Measurements from ENCODE around the gene RNF19B. TPM values are rescaled to one million over a fixed set of nuclear protein-coding genes. Genes with fewer than 3 reads are reported as not detected.

RNF19B gene
- total RNA-seq, 1 experiment from 2014 or later: 22.5 TPM

DNA sequence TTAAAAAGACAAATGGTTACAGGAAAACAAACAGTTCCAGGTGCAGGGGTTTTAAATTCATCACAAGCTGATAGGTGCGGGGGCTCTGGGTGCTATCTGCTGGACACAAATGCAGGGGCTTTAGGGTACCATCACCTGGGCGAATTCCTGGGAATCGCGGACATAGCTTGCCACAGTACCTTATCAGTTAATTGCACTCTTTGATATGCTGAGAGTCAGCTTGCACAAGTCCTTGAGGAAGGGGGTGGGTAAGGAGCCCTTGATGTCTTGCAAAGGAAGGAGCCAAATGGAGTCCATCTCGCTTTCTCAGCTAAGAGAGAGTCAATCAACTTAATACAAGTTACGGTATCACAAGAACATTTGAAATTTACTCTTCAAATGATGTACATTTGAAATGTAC, 38.0 kb downstream of the RNF19B start:
- no peaks in the 10 kb centered on the region for H3K4me1 ChIP-seq (ENCODE audit: control insufficient read depth in 1 of 2, insufficient read depth in 2 of 2, low read length in 2 of 2)
- H3K4me2 ChIP-seq (ENCODE audit: low read length): no peak overlapping the region
- DNase-seq (ENCODE audit: low read depth, low spot score) (no peak), ATAC-seq (no peak)
- H3K4me3 ChIP-seq (replicated peaks in 1 of 2; ENCODE audit: low read depth in 1 of 2, low read length in 2 of 2): no peak overlapping the region
- RAD21 ChIA-PET (ENCODE audit: low non-redundant PET in 1 of 2, low total read pairs in 2 of 2, uncharacterized antibody in 2 of 2, unreplicated experiment in 2 of 2): interaction anchor here in 1 of 2 experiments (0.7 kb wide), 1 partner anchor 8 kb away, joined by 3 read pairs; no protein-coding TSS in a partner anchor
- intact Hi-C loops (cut with micrococcal nuclease): no loop called here
- no peaks in the 10 kb centered on the region for H3K36me3 ChIP-seq (ENCODE audit: control insufficient read depth in 1 of 2, insufficient read depth in 2 of 2, low read length in 2 of 2)
- CTCF ChIA-PET: no interaction called here
- H4K20me1 ChIP-seq (ENCODE audit: insufficient read depth): no peaks in the 10 kb centered on the region
- H3K27me3 ChIP-seq (ENCODE audit: insufficient read depth, low read length): no peaks in the 10 kb centered on the region
- no peak overlapping the region for H3K27ac ChIP-seq (ENCODE audit: low read depth, low read length)
- H3K79me2 ChIP-seq (ENCODE audit: insufficient read depth, low read length): no peaks in the 10 kb centered on the region
- no peaks in the 10 kb centered on the region for H3K9me2 ChIP-seq (ENCODE audit: insufficient read depth)
- no peak overlapping the region for H2AFZ ChIP-seq (ENCODE audit: low read depth, low read length, poor library complexity, severe bottlenecking)
- no peak overlapping the region for H3K9ac ChIP-seq (ENCODE audit: low read length)
- BruUV-seq (replicated peaks): no TSS peak
- TF ChIP-seq ZFX (IDR thresholded peaks at IDR 0.05): no peak
- TF ChIP-seq EGR1 (IDR thresholded peaks at IDR 0.05; ENCODE audit: low read depth): no peak
- TF ChIP-seq EZH2phosphoT487 (IDR thresholded peaks at IDR 0.05; ENCODE audit: borderline replicate concordance): no peak
- no peak for TF ChIP-seq CEBPB (IDR thresholded peaks at IDR 0.05; ENCODE audit: low read depth)
- TF ChIP-seq, protein P1, sequence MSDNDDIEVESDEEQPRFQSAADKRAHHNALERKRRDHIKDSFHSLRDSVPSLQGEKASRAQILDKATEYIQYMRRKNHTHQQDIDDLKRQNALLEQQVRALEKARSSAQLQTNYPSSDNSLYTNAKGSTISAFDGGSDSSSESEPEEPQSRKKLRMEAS (IDR thresholded peaks at IDR 0.05): no peak
- TF ChIP-seq, protein P2, sequence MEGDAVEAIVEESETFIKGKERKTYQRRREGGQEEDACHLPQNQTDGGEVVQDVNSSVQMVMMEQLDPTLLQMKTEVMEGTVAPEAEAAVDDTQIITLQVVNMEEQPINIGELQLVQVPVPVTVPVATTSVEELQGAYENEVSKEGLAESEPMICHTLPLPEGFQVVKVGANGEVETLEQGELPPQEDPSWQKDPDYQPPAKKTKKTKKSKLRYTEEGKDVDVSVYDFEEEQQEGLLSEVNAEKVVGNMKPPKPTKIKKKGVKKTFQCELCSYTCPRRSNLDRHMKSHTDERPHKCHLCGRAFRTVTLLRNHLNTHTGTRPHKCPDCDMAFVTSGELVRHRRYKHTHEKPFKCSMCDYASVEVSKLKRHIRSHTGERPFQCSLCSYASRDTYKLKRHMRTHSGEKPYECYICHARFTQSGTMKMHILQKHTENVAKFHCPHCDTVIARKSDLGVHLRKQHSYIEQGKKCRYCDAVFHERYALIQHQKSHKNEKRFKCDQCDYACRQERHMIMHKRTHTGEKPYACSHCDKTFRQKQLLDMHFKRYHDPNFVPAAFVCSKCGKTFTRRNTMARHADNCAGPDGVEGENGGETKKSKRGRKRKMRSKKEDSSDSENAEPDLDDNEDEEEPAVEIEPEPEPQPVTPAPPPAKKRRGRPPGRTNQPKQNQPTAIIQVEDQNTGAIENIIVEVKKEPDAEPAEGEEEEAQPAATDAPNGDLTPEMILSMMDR (IDR thresholded peaks at IDR 0.05 in 2 of 3, conservative IDR thresholded peaks at IDR 0.05 in 1 of 3; ENCODE audit: borderline replicate concordance in 1 of 3, insufficient read depth in 1 of 3, low read depth in 2 of 3, low read length in 2 of 3): no peak
- TF ChIP-seq POLR2AphosphoS5 (IDR thresholded peaks at IDR 0.05; ENCODE audit: low read depth, low read length): no peak
- no peaks in the 10 kb centered on the region for H3K9me3 ChIP-seq (ENCODE audit: control insufficient read depth in 1 of 2, insufficient read depth in 1 of 2, low read depth in 1 of 2, low read length in 2 of 2)
- POLR2A ChIA-PET: interaction anchor here (0.7 kb wide), 1 partner anchor 27 kb away, joined by 3 read pairs; no protein-coding TSS in a partner anchor

Data from HCT116 (cell line).